B cell (primary cell): Measurements from ENCODE around the gene FBXL4. TPM values are rescaled to one million over a fixed set of nuclear protein-coding genes. Genes with fewer than 3 reads are reported as not detected.

Source experiments
- ATAC-seq: fragments of 200-7000 bp; cut with Tn5 transposase; one replicate; pipeline ENCODE4 v1.10.0; 2021; ENCODE audit warnings: low read depth, mild to moderate bottlenecking, moderate number of reproducible peaks, moderate library complexity
- CTCF ChIA-PET: fragments of 350-600 bp; sonication (Branson Sonifier 250); formaldehyde crosslinking; loops from one replicate; lab custom pipeline; 2021; ENCODE audit warnings: antibody characterized with exemption, inconsistent platforms; lab: Charles Lee
- POLR2A ChIA-PET: fragments of 350-600 bp; sonication (Branson Sonifier 250); formaldehyde crosslinking; loops from one replicate; lab custom pipeline; 2021; ENCODE audit warnings: antibody characterized with exemption; lab: Charles Lee
- DNase-seq: peaks from one replicate; pipeline ENCODE4 v3.0.0; 2013
- H2AFZ ChIP-seq: 2 replicates; pipeline ENCODE4 v1.6.1; 2012; ENCODE audit warnings: mild to moderate bottlenecking, low read depth, low read length; ENCODE audit not compliant: insufficient read depth, poor library complexity, severe bottlenecking
- H3K27ac ChIP-seq, 2 donors: 1 replicate in 1 of 2; 2 replicates in 1 of 2; pipeline ENCODE4 v1.5.1; 2012 to 2013; ENCODE audit warnings: low read length in 2 of 2, mild to moderate bottlenecking in 2 of 2, moderate library complexity in 1 of 2
- H3K27me3 ChIP-seq, 4 experiments: fragments of 200-600 bp in 1 of 4; sonication (generic) in 1 of 4; replicated peaks in 1 of 4; 1 replicate in 2 of 4; 2 replicates in 2 of 4; pipeline versions ENCODE4 v1.6.1 to v1.7.0; 2013 to 2016; ENCODE audit warnings: low read length in 3 of 4, mild to moderate bottlenecking in 2 of 4, mixed read lengths in 1 of 4, moderate library complexity in 1 of 4; ENCODE audit not compliant: insufficient read depth in 4 of 4, control insufficient read depth in 3 of 4; ENCODE audit errors: control extremely low read depth in 1 of 4
- H3K36me3 ChIP-seq, 2 experiments: replicated peaks in 1 of 2; 1 replicate in 1 of 2; 2 replicates in 1 of 2; pipeline versions ENCODE4 v1.6.1 to v1.7.1; 2013; ENCODE audit warnings: low read length in 1 of 2; ENCODE audit not compliant: insufficient read depth in 2 of 2, control insufficient read depth in 1 of 2; ENCODE audit errors: control extremely low read depth in 1 of 2, extremely low read depth in 1 of 2
- H3K4me1 ChIP-seq, 2 donors: fragments of 200-600 bp in 1 of 2; sonication (generic) in 1 of 2; 1 replicate in 1 of 2; 2 replicates in 1 of 2; pipeline versions ENCODE4 v1.5.1 to v1.6.1; 2013 to 2017; ENCODE audit warnings: low read length in 2 of 2; ENCODE audit not compliant: control insufficient read depth in 2 of 2, insufficient read depth in 2 of 2
- H3K4me2 ChIP-seq: replicated peaks from 2 replicates; pipeline ENCODE3; 2012; ENCODE audit warnings: mild to moderate bottlenecking, low read depth, low read length; ENCODE audit not compliant: poor library complexity, severe bottlenecking
- H3K4me3 ChIP-seq, 5 experiments: fragments of 200-600 bp in 1 of 5; sonication (generic) in 1 of 5; 1 replicate in 3 of 5; 2 replicates in 2 of 5; pipeline versions ENCODE4 v1.5.1 to v1.7.0; 2011 to 2016; ENCODE audit warnings: low read length in 4 of 5, mild to moderate bottlenecking in 4 of 5, low read depth in 2 of 5, control low read depth in 1 of 5, moderate library complexity in 1 of 5; ENCODE audit not compliant: insufficient read depth in 1 of 5; ENCODE audit errors: control extremely low read depth in 1 of 5, extremely low read depth in 1 of 5
- H3K79me2 ChIP-seq: fragments of 200-600 bp; sonication (generic); one replicate; pipeline ENCODE4 v1.6.0; 2016; ENCODE audit warnings: low read length; ENCODE audit not compliant: control insufficient read depth, insufficient read depth
- H3K9ac ChIP-seq: fragments of 200-600 bp; sonication (generic); 2 replicates; pipeline ENCODE4 v1.6.1; 2017; ENCODE audit warnings: mild to moderate bottlenecking, low read length, moderate library complexity
- H3K9me3 ChIP-seq, 3 donors: one replicate each; pipeline versions ENCODE4 v1.6.1 to v1.7.1; 2013; ENCODE audit warnings: low read length in 2 of 3; ENCODE audit not compliant: control insufficient read depth in 2 of 3, insufficient read depth in 1 of 3; ENCODE audit errors: control extremely low read depth in 1 of 3
- H4K20me1 ChIP-seq: 2 replicates; pipeline ENCODE4 v1.6.0; 2012; ENCODE audit warnings: mild to moderate bottlenecking, low read length; ENCODE audit not compliant: insufficient read depth, control insufficient read depth, poor library complexity, severe bottlenecking
- H3K27ac Mint-ChIP-seq: one replicate; pipeline ENCODE4 v1.8.0; 2021; ENCODE audit warnings: mixed read lengths
- H3K27me3 Mint-ChIP-seq: one replicate; pipeline ENCODE4 v1.8.0; 2021; ENCODE audit warnings: mixed read lengths
- H3K4me1 Mint-ChIP-seq: one replicate; pipeline ENCODE4 v1.8.0; 2021; ENCODE audit warnings: mixed read lengths
- H3K4me3 Mint-ChIP-seq: one replicate; pipeline ENCODE4 v1.8.0; 2021; ENCODE audit warnings: mixed read lengths
- H3K9me3 Mint-ChIP-seq: one replicate; pipeline ENCODE4 v1.8.0; 2022; ENCODE audit warnings: mixed read lengths; ENCODE audit not compliant: insufficient read depth
- EZH2 ChIP-seq: IDR thresholded peaks from 2 replicates; pipeline ENCODE4 v1.6.1; 2012; ENCODE audit warnings: borderline replicate concordance, low read depth, mild to moderate bottlenecking, moderate library complexity, low read length; ENCODE audit not compliant: insufficient read depth, poor library complexity, severe bottlenecking
- WGBS: methylation state at CpG from one replicate; pipeline ENCODE4 v1.1.5; 2013; ENCODE audit warnings: missing lambda C conversion rate; ENCODE audit not compliant: insufficient coverage; 5-methylcytosine and 5-hydroxymethylcytosine counted together
- intact Hi-C: fragments of 100-400 bp; cut with micrococcal nuclease; formaldehyde crosslinking; loops from one replicate; pipeline ENCODE4 v1.10.0; 2022
- polyA plus RNA-seq: library from polyadenylated mRNA; depleted of rRNA; stranded (reverse); fragments of >200 nt; gene quantifications from 2 replicates; pipeline ENCODE4 v1.2.3, GENCODE V29; 2012
- total RNA-seq, 2 donors: library from RNA; stranded (reverse); fragments of 120-200 nt in 1 of 2; gene quantifications; 1 replicate in 1 of 2; 2 replicates in 1 of 2; pipeline versions ENCODE4 v1.2.3 to v1.2.4, GENCODE V29; 2013 to 2022
- TF ChIP-seq, protein P1 (sequence below): fragments of 200-600 bp; IDR thresholded peaks from one replicate; pipeline ENCODE4 v1.8.0; 2022; ENCODE audit warnings: antibody characterized with exemption, mild to moderate bottlenecking

FBXL4 gene
- total and polyA plus RNA-seq, 2 donors (not counting 1 experiment from before 2014, with no cell fraction given) = 9.2 to 22.0 TPM

DNA sequence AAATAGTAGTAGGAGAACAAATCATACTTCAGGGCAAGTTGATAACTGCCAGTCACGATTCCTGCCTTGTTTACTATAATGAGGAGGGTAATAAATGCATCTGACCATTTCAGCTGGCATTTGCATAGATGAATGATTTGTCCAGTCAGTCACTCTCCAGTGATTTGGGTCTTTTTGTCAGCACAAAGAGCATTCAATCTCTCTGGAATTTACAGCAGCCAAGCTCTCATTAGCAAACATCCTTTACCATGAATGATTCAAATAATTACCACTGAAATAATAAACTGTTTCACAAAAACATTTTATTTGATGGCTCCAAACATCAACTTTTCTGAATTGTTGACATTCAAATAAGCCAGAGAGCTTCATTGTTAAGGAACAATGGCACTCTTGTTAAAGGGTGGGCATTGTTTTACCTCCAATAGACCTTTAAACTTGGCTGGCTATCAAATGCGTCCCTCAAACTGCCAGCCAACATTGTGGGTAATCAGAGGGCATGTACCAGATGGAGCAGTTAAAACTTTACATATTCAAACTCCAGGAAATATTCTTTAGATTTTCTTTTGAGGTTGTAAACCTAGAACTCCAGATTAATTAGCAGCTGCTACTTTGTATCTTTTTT, 30.0 kb upstream of the FBXL4 start:
- Histone ChIP-seq H3K27me3 (no peaks in the 10 kb centered on the region), H3K9ac (no peak overlapping the region), H4K20me1 (no peaks in the 10 kb centered on the region), H3K36me3 (no peaks in the 10 kb centered on the region), H2AFZ (no peak overlapping the region), H3K4me3 (no peak overlapping the region), H3K79me2 (no peaks in the 10 kb centered on the region), H3K27ac (no peak overlapping the region), H3K4me2 (no peak overlapping the region), H3K9me3 (no peaks in the 10 kb centered on the region), H3K4me1 (no peaks in the 10 kb centered on the region)
- H3K4me1 Mint-ChIP-seq = peaks cover 12% of the 10 kb centered on the region
- ATAC-seq (no peak), DNase-seq (no peak)
- WGBS = no CpG with 5 or more reads among the region's 2 CpGs
- intact Hi-C loops = no loop called here
- ChIA-PET POLR2A (interaction anchor here (0.5 kb wide), 1 partner anchor 25 kb away, joined by 4 read pairs; no protein-coding TSS in a partner anchor), CTCF (no interaction called here)
- H3K27me3 Mint-ChIP-seq = no peaks in the 10 kb centered on the region
- no peaks in the 10 kb centered on the region for H3K9me3 Mint-ChIP-seq
- no peak for TF ChIP-seq EZH2
- TF ChIP-seq, protein P1, sequence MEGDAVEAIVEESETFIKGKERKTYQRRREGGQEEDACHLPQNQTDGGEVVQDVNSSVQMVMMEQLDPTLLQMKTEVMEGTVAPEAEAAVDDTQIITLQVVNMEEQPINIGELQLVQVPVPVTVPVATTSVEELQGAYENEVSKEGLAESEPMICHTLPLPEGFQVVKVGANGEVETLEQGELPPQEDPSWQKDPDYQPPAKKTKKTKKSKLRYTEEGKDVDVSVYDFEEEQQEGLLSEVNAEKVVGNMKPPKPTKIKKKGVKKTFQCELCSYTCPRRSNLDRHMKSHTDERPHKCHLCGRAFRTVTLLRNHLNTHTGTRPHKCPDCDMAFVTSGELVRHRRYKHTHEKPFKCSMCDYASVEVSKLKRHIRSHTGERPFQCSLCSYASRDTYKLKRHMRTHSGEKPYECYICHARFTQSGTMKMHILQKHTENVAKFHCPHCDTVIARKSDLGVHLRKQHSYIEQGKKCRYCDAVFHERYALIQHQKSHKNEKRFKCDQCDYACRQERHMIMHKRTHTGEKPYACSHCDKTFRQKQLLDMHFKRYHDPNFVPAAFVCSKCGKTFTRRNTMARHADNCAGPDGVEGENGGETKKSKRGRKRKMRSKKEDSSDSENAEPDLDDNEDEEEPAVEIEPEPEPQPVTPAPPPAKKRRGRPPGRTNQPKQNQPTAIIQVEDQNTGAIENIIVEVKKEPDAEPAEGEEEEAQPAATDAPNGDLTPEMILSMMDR = no peak
- H3K4me3 Mint-ChIP-seq = no peak overlapping the region
- no peak overlapping the region for H3K27ac Mint-ChIP-seq

DNA sequence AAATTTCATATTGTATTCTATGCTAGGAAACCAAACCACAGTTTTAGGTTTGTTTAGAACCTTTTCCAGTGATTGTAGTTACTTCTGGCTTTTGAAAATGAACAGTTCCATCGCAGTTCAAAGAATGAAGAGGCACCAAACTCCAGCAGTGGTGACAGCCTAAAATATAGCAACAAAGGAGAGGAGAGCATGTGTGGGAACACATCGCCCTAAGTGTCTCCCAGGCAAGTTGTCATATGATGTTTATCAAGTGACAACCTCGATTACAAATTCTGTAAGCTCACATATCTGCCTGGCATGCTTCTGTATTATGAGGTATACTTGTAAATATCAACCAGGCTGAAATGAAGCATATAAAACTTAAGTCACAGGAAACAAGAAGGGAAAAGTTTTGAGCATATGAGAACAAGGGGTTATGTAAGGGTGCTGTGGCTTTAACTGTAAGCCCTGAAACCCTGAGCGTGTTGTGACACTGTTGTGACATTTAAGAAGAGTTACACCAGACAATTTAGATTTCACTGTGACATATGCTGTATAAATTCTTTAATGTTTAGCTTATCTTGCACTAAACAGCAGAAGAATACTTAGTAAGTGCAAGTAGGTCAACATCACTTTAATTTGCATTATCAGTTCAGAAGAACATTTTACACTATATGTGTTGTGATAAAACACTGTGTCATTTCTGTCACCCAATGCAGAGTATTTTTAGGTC, 29.1 kb upstream of the FBXL4 start:
- 92% methylated on average over 2 of the region's 4 CpGs for WGBS
- Histone ChIP-seq H3K4me1 (no peaks in the 10 kb centered on the region), H3K36me3 (no peaks in the 10 kb centered on the region), H3K9ac (no peak overlapping the region), H4K20me1 (no peaks in the 10 kb centered on the region), H3K9me3 (no peaks in the 10 kb centered on the region), H3K4me2 (no peak overlapping the region), H3K79me2 (no peaks in the 10 kb centered on the region), H2AFZ (no peak overlapping the region), H3K27ac (no peak overlapping the region), H3K27me3 (no peaks in the 10 kb centered on the region), H3K4me3 (no peak overlapping the region)
- POLR2A ChIA-PET = no interaction called here
- no peak overlapping the region for H3K27ac Mint-ChIP-seq
- CTCF ChIA-PET = interaction anchor here (0.9 kb wide), 1 partner anchor 22 kb away, joined by 3 read pairs; no protein-coding TSS in a partner anchor
- no peak for DNase-seq
- H3K4me3 Mint-ChIP-seq = no peak overlapping the region
- intact Hi-C loops = no loop called here
- H3K9me3 Mint-ChIP-seq = no peaks in the 10 kb centered on the region
- H3K4me1 Mint-ChIP-seq = peaks cover 12% of the 10 kb centered on the region
- no peaks in the 10 kb centered on the region for H3K27me3 Mint-ChIP-seq
- TF ChIP-seq, protein P1 = no peak
- TF ChIP-seq EZH2 = no peak
- no peak for ATAC-seq
